ENCODE results near the gene SPTBN1.

SPTBN1 gene

DNA sequence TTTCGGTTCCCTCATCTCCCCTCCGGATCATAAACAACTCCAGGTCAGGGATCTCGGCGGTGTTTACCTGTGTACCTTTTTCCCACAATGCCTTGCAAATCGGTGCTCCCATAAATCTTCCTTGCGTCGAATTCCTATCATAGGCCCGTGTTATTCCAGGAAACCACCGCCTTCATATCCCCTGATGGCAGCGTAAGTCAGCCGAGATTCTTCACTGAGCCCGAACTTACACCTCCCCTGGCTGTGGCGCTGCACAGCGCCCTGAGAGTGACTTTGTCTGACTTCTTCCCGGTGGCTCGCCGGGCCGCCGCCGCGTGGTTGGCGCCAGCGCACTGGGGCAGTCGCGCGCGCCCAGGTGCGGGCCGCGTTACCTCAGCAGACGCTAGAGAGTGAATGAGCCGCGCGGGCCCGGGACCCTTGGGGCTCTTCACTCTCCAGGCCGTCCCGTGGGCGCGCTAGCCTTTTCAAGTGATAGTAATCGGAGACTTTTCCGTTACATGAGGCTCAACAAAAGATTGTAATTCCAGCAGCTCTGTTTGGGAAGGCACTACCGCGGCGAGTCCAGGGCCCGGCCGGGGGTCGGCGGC is 101.6 kb downstream of the SPTBN1 start:
- peak; percentile 73 for DNase-seq

DNA sequence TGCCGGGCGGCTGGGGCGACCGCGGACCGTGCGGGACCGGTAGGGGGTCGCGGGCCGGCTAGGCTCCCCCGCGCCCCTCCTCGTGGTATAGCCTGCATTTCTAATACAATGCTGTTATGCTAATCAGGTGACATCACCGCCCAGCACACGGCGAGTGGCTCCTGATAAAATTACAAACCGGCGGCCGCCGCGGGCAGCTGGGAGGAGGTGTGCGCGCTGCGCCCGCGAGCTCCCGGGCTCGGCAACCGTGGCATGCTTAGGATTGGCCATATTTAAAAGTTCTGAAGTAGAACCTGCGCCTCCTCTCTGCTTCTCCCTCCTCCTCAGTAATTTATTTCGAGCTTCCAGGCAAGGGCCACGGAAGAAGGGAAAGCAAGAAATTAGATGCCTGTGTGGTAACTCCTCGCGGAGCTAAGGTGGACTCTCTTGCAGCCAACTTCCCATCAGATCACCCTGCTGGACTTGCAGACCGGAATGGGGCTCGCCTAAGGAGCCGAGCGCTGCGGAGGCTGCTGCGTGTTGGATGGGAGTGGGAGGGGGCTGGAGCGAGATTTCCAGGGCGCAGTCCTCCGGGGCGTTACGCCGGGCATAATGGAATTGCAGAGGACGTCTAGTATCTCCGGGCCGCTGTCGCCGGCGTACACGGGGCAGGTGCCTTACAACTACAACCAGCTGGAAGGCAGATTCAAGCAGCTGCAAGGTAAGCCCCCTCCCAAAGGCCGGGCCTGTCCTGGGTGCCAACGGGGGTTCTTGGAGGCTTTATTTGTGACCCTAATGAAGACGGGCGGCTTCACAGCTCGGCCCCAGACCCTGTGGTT is 102.3 kb downstream of the SPTBN1 start:
- DNase-seq: peak; percentile 68

DNA sequence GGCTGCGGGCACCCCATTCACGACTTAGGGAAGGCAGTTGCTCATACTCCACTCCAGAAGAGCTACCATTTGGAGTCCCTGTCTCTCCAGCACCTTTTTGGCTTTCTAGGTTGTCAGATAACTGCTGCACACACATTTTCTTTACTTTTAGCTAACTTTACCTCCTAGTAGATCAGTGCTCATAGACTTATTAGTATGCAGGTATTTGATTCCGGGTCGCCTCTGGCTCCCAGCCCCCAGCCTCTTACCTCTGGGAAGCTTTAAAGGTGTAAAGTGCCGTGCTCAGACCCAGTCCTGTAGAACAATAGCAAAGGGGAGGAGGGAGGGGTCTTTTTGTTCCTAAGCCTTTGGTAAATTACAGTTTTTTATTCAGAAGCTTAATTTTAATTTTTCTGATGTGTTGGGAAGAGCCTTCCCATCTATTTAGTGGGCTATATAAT is 102.9 kb downstream of the SPTBN1 start:
- no peak for DNase-seq

DNA sequence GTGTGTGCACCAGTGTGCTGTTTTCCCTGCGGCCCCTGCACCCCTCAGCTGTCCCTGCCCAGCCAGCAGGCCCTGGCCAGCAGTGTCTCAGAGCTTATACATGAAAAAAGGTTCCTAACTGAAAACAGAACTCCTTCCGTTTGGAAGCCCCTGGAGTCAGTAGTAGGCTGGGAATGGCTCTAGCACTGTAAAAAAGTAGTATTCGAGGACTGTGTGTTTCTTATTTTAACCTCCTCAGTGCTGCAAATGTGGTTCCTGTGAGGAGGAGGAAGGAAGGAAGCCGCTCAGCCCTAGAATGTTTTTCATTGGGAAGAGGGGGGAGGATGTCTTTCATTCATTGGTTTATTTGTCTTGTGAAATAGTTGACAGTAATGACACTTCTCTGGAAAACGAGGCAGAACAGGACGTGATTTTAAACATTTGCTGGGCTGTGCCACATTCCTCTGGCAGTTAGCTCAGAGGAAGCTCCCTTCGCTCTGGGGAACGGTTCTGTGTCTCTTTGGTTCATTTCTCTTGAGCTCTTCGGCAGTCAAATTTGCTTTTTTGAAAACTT is 103.5 kb downstream of the SPTBN1 start:
- no peak for DNase-seq

DNA sequence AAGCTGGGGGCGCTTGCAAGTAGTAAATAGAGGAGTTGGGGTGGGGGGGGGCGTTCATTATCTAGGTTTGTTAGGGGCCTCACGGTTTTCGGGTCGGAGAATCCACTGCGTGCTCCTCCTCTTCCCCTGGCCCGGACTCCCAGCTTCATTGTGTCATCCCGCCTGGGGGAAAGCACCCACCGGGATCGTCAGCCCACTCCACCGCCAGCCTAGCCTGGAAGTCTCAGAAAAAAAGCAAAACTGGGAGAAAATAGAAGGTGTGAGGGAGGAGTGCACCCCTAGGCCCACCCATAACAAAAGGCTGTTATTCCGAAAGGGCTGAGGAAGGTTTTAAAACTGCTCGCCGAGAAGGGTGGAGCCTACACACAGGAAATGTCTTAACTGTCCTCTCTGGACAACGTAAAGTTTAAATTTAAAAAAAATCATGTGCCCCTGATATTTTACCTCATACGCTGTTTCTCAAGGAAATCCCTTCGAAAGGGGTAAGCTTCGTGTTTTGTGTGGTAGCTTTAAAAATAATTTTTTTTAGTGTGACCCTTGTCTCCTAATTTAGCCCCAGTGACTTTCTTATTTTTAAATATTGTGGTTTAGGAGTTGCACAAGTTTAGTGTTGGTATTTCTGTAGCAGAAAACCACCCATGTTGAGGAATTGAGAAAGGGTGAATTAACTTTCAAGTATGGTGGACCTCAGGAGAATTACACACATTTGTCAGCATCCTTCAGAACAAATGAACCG is 104.2 kb downstream of the SPTBN1 start:
- DNase-seq: no peak

DNA sequence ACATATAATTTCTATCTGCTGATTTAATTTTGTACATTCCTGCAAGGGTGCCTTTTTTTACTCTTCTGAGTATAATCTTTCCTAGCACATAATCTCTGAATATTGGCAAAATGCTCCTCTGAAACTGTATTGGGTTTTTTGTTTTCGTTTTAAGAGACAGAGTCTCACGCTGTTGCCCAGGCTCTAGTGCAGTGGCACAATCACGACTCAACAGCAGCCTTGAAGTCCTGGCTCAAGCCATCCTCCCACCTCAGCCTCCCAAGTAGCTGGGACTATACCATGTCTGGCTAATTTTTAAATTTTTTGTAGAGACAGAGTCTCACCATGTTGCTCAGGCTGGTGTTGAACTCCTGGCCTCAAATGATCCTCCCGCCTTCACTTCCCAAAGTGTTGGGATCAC is 104.9 kb downstream of the SPTBN1 start:
- DNase-seq: no peak

DNA sequence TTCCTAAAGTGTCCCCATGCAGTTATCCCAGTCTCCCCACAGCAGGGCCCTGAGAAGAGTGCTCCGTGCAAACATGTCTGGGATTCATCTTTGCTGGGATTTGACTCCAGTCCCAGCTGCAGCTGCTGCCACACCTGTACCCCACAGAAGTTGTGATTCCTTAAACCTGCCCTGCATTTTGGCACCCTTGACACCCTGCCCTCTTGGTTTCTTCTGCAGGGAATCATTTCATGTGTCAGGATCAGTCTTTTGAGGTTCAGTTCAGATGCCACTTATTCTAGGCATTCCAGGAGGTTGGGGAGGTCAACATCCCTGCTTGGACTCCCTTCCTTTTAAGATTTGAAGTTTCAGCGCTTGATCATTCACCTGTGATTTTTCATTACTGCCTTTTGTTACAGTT is 108.3 kb downstream of the SPTBN1 start:
- no peak for DNase-seq

DNA sequence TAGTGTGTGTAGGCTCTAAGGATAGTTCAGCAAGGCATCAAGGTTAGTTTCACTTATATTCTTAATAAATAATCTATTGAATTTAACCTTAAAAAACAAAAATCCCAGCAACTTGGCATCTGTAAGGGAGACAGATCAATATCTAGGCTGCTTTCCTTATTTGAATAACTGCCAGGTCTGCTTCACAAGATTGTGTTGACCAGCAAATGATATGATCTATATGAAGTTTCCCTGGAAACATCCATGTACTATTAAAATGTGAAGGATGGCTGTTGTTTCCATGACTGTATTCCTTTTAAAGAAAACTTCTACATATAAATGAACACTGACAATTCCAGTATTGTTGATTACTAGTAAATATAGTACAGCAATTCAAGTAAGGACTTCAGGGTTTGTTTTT is 109.4 kb downstream of the SPTBN1 start:
- no peak for DNase-seq

DNA sequence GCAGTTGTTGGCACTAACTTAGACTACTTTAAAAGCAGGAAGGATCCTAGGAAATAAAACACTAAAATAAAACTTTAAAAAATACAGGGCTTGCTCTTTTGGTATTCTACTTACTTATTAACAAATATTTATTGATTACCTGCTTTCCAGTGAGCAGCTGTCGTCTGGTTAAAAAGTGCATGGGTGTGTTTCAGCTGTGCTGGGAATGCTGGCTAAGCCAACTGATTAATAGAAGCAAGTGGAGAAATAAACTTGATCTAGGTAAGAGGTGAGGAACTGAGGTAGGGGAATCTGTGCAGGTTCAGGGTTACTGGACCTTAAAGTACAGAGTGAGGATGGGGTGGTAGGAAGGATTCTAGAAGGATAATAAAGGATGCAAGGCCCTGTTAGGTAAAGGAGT is 110.8 kb downstream of the SPTBN1 start:
- DNase-seq: no peak

DNA sequence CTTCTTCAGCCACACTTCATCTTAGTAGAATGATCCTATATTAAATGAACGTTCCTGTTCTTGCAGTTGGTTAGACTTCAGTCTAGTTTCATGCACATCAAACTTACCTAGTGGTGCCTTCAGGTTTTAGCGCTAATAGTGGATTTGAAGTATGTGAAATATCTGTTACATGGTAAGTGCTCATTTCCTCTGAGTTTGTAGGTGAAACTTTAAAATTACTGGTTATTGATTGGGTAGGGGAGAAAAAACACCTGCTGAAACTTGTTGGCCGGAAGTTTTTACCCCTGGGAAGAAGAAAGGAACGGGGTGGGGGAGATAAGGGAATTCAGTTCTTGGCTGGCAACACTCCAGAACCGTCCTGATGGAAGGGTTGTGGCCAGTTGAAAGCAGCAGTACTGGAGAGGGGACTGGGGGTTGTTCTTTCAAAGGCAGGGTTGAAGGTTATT is 112.8 kb downstream of the SPTBN1 start:
- DNase-seq: no peak

DNA sequence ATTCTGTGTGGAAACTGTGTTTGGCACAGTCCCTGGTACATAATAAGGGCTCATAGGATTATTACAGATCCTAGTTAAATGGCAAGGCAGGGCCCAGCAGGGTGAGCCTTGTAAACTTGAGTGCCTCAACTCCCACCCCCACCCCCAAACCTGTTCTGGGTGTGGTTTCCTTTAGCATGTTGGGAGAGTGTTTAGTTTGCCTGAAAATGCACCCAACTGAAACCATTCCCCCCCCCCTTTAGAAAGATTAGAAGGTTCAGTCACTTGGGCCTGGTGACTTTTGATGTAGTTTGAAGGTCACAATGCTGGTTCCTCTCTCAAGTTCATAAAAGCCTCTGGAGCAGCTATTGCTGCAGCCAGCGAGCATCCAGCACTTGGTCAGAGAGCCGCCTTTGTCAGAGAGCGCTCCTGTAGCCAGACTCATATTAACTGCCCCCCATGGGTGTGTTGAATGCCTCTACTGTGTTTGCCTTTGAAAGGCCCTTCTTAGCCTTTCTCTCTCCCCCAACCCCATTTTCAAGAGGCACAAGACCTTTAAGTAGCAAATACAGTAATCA is 113.7 kb downstream of the SPTBN1 start:
- no peak for DNase-seq

DNA sequence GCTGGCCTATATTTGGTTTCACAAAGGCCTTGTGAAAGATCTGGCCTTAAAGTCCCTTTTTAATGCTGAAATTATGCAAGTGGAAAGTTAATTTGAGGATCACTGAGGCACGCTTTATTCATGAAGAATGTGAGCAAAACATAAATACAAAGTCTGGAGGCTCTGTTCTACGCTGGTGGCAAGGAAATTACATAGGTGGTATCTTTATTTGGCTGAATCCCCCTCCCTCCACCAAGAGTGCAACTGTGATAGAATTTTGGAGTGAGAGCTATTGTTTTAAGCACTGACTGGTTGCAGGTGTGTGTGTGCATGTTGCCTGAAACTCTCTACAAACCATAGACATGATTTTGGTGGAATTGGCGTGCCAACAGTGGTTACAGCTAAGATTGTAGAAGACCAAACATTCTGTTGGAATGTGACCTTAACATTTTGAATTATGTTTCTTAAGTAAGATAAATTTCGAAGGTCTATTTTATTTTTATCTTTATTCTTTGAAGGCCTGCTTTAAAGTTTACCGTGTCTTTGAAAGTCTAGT is 114.3 kb downstream of the SPTBN1 start:
- DNase-seq: no peak

DNA sequence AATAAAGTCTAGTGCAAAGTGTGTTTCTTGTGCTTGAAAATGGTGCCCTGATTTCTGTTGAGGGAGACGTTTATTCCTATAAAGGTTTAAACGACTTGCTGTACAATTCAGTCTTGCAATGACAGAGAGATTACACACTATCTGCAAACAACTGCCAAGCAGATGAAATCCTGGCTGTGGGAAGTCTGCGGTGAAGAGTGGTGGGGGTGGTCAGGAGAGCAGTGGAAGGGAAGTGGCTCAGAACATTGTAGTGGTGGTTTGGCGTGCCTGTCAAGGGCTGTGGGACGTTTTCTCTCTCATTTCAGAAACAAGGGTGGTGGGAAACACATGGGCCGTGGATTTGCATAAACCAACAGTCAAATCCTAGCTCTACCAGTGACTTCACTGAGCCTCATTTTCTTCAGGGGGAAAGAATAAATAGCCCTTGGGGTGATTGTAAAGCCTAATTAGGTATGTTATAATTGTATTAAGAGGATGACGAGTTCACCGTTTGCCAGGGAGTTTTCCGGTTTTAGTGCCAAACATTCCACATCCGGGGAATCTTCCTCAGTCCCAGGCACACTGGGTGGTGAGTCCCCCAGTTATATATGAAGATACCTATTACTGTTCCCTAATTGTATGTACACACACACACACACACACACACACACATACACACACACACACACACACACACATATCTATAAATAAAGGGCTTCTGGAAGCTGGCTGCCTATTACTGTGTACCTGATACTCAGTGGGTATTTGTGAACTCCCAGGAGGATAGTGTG is 115.0 kb downstream of the SPTBN1 start:
- DNase-seq: peak; percentile 48

DNA sequence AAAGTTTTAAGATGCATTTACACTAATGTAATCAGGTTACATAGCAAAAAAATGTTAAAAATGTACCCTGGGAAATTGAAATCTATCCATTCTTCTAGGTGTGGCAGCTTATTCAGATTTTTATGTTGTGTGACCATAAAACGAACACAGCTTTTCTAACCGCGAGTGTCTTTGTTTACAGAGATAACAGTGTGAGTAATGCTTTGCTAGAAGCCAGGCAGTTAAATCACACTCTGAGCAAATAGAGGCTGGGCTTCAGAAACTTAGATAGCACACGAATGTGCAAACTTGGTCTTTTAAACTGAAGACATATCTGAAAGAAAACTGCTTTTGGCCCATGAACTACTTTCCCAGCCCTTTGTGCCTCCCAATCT is 116.1 kb downstream of the SPTBN1 start:
- DNase-seq: no peak

DNA sequence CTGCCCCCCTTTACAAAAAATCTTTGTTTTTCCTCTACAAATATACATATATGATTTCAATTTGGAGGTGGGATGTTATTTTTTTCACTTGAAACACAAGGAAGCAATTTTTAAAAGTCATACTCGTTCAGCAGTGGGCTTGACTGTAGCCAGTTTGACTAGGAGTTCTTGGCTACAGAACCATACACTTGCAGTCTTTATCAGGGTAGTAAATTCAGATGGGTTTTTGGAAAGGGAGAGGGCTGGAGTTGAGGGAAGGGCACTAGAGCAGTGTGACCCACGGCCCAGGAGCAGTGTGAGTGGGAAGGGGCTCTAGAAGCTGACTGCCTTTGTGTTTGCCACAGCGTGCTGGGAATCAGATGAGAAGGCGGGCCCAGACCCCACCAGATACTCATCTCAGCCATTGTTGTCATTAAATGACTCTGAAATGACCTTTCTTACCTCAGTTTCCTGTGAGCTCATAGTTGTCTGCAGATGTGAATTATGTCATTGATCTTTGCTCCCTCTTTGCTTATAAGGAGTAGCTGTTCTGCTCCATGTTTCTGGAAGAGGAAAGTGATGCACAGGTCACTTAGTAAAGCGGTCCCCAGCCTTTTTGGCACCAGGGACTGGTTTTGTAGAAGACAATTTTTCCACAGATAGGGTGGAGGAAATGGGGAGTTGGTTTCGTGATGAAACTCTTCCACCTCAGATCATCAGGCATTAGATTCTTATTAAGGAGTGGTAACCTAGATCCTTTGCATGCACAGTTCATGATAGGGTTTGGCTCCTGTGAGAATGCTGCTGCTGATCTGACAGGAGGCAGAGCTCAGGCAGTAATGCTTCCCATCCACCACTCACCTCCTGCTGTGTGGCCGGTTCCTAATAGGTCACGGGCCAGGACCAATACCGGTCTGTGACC is 116.8 kb downstream of the SPTBN1 start:
- DNase-seq: peak; percentile 46

DNA sequence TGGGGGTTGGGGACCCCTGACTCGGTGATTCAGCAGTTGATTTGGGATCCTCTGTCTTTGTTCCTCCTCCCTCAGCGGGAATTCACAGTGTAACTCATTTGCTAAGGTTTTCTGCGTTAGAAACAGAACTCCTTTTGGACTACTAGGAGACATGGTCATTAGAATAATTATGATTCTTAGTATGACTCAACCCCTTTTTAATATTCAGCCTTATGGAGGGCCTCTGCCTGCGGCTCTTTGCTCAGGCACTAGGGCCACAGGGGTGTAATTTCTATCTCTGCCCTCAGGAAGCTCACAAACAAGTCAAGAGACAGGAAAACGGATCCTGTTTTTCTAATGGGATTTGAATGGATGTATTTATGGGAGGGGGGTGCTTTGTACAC is 117.4 kb downstream of the SPTBN1 start:
- no peak for DNase-seq

DNA sequence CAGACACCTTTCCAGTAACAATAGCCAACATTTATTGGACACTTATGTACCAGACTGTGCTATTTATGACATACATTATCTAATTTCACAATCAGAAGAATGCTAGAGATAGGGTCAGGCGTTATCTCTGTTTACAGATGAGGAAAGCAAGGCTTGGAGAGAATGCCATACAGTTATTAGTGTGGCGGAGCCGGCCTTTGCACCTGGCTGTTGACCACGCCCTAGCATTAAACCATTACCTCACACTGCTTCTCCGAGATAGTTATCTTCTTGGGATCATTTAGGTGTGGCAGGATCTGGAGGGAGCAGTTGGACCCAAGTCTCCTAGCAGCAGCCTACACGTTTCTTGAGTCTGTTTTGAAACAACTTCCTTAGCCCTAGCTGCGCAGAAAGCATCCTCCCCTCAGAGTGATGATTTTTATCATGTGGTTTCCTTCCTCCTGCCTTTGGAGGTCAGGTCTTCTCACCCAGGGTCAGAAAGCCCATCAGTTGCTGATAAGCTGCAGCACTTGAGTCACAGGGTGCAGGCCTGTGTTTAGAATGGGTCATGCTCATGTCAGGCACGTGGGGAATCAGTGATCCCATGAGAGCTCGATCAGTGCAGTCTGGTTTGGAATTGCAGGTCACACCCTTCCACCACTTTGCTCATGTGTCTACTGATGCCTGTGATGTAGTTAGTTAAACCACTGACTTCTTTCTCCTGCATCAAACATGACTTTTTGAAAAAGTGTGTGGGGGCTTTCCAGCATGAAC is 118.2 kb downstream of the SPTBN1 start:
- peak; percentile 66 for DNase-seq

DNA sequence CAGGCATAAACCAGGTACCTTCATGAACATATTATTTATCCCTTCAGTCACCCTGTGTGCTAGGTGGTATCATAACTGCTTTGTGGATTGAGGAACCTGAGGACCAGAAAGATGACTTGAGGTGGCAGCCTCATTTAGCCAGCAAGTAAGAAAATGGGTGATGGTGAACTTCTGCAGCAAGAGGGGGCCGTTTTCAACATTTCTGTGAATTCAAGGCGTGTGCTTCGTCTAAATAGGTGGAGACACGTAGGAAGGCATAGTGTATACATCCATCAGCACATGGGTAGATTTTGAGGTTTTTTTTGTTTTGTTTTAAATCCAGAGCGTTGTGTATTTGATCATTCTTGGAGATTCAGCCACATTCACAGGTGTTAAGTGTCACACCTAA is 118.7 kb downstream of the SPTBN1 start:
- no peak for DNase-seq

DNA sequence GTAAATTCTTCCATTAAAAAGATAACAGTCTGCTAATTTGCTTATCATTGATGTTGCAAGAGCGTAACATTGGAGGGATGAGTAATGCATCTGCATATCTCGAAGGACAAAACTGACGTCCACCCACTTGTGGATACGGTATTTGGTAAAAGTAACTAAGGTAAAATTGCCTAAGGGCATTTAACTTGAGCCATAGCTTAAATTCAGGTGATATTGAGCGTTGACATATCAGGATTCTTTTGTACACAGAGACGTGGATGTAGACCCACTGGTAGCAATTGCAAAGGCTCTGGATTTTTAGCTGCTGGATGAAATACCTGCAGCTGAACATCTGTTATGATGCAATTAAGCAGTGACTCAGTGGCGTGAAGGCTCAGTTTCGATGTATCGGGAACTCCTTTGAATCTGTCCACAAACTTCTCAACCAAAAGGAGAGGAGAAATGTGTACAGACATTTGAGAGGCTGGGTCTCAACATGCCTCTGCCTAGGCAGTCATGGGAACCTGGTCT is 119.3 kb downstream of the SPTBN1 start:
- DNase-seq: no peak

DNA sequence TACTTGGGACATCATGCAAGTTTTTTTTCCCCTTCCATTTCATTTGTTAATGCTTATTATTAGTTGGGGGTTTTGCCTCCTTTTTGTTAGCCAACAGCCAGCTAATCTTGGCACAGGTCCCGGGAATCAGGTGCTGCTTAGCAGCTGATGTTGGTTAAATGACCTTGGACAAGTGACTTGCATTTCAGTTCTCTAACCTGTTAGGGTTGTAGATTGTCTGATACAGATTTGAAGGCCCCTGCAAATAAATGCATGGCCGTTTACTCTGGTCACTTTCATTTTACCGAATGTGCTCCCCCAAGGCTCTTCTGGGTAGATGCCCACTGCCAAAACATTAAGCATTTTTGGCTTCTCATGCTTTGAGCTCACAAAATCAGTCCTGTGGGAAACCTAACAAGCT is 120.9 kb downstream of the SPTBN1 start:
- DNase-seq: no peak

Measured in activated CD4-positive, alpha-beta T cell treated with anti-CD3 and anti-CD28 coated beads, Interleukin-2, amount 50 U/mL, for 1 hour (primary cell).